ENCODE measurements around the gene GALNT16. TPM values are rescaled to one million over a fixed set of nuclear protein-coding genes. Genes with fewer than 3 reads are reported as not detected.
A peak's percentile ranks its signal among the peaks of the same experiment; 100 is the strongest.

GALNT16 gene
- total and polyA plus RNA-seq, 4 donors = 6.5 to 16.1 (median 8.9) TPM

- Histone ChIP-seq H3K27ac (ENCODE audit: low read depth in 1 of 2, low read length in 2 of 2) (no peak overlapping the region), H3K9me3 (ENCODE audit: control insufficient read depth, low read length) (no peaks in the 10 kb centered on the region), H3K4me1 (ENCODE audit: control insufficient read depth in 1 of 2, insufficient read depth in 2 of 2, low read length in 2 of 2) (no peaks in the 10 kb centered on the region), H3K4me3 (ENCODE audit: low read length in 2 of 2) (no peak overlapping the region), H3K36me3 (ENCODE audit: control insufficient read depth in 1 of 2, insufficient read depth in 2 of 2, low read length in 1 of 2) (no peaks in the 10 kb centered on the region), H3K27me3 (ENCODE audit: control insufficient read depth in 1 of 2, insufficient read depth in 2 of 2, low read length in 1 of 2) (no peaks in the 10 kb centered on the region)
- 35 to 41% methylated on average over 7 of the region's 7 CpGs for WGBS, 2 donors
- DNase-seq = no peak
- ATAC-seq (ENCODE audit: low FRiP score) = no peak
- intact Hi-C loops (cut with DNase I) = no loop called here
Observed at GRCh38 chr14:69360438-69361108, 100.6 kb downstream of the GALNT16 start.

GRCh38 chr14:69363055-69363454, 103.1 kb downstream of the GALNT16 start:
- H3K9me3 ChIP-seq (ENCODE audit: control insufficient read depth, low read length) = no peaks in the 10 kb centered on the region
- H3K27me3 ChIP-seq (ENCODE audit: control insufficient read depth in 1 of 2, insufficient read depth in 2 of 2, low read length in 1 of 2) = no peaks in the 10 kb centered on the region
- ATAC-seq (ENCODE audit: low FRiP score) = peak; percentile 72
- H3K4me3 ChIP-seq (ENCODE audit: low read length in 2 of 2) = no peak overlapping the region
- DNase-seq = no peak
- 10 to 12% methylated on average over 9 of the region's 9 CpGs for WGBS, 2 donors
- no peaks in the 10 kb centered on the region for H3K4me1 ChIP-seq (ENCODE audit: control insufficient read depth in 1 of 2, insufficient read depth in 2 of 2, low read length in 2 of 2)
- intact Hi-C loops (cut with DNase I) = loop anchor here in 1 of 2 donors (1.0 kb wide), 1 partner anchor 121 kb away; no protein-coding TSS in a partner anchor
- H3K36me3 ChIP-seq (ENCODE audit: control insufficient read depth in 1 of 2, insufficient read depth in 2 of 2, low read length in 1 of 2) = no peaks in the 10 kb centered on the region
- no peak overlapping the region for H3K27ac ChIP-seq (ENCODE audit: low read depth in 1 of 2, low read length in 2 of 2)

- DNase-seq = no peak
- Histone ChIP-seq H3K4me1 (ENCODE audit: control insufficient read depth in 1 of 2, insufficient read depth in 2 of 2, low read length in 2 of 2) (no peaks in the 10 kb centered on the region), H3K27ac (ENCODE audit: low read depth in 1 of 2, low read length in 2 of 2) (no peak overlapping the region), H3K9me3 (ENCODE audit: control insufficient read depth, low read length) (no peaks in the 10 kb centered on the region), H3K4me3 (ENCODE audit: low read length in 2 of 2) (no peak overlapping the region), H3K27me3 (ENCODE audit: control insufficient read depth in 1 of 2, insufficient read depth in 2 of 2, low read length in 1 of 2) (no peaks in the 10 kb centered on the region), H3K36me3 (ENCODE audit: control insufficient read depth in 1 of 2, insufficient read depth in 2 of 2, low read length in 1 of 2) (no peaks in the 10 kb centered on the region)
- intact Hi-C loops (cut with DNase I) = loop anchor here in 1 of 2 donors (1.0 kb wide), 1 partner anchor 122 kb away; no protein-coding TSS in a partner anchor
- no peak for ATAC-seq (ENCODE audit: low FRiP score)
- 76 to 87% methylated on average over 4 of the region's 4 CpGs for WGBS, 2 donors
Observed at GRCh38 chr14:69363964-69364363, 104.0 kb downstream of the GALNT16 start.

- Histone ChIP-seq H3K36me3 (ENCODE audit: control insufficient read depth in 1 of 2, insufficient read depth in 2 of 2, low read length in 1 of 2) (no peaks in the 10 kb centered on the region), H3K4me3 (ENCODE audit: low read length in 2 of 2) (no peak overlapping the region), H3K27ac (ENCODE audit: low read depth in 1 of 2, low read length in 2 of 2) (no peak overlapping the region), H3K27me3 (ENCODE audit: control insufficient read depth in 1 of 2, insufficient read depth in 2 of 2, low read length in 1 of 2) (no peaks in the 10 kb centered on the region), H3K4me1 (ENCODE audit: control insufficient read depth in 1 of 2, insufficient read depth in 2 of 2, low read length in 2 of 2) (no peaks in the 10 kb centered on the region), H3K9me3 (ENCODE audit: control insufficient read depth, low read length) (no peaks in the 10 kb centered on the region)
- intact Hi-C loops (cut with DNase I) = no loop called here
- ATAC-seq (ENCODE audit: low FRiP score) (no peak), DNase-seq (no peak)
- 82 to 85% methylated on average over 2 of the region's 2 CpGs for WGBS, 2 donors
Observed at GRCh38 chr14:69364378-69364777, 104.4 kb downstream of the GALNT16 start.

- no peak for DNase-seq
Observed at GRCh38 chr14:69366069-69366468, 106.1 kb downstream of the GALNT16 start.

GRCh38 chr14:69366761-69367160, 106.8 kb downstream of the GALNT16 start:
- no peaks in the 10 kb centered on the region for H3K36me3 ChIP-seq (ENCODE audit: control insufficient read depth in 1 of 2, insufficient read depth in 2 of 2, low read length in 1 of 2)
- H3K27me3 ChIP-seq (ENCODE audit: control insufficient read depth in 1 of 2, insufficient read depth in 2 of 2, low read length in 1 of 2) = no peaks in the 10 kb centered on the region
- no peak overlapping the region for H3K4me3 ChIP-seq (ENCODE audit: low read length in 2 of 2)
- H3K4me1 ChIP-seq (ENCODE audit: control insufficient read depth in 1 of 2, insufficient read depth in 2 of 2, low read length in 2 of 2) = no peaks in the 10 kb centered on the region
- H3K9me3 ChIP-seq (ENCODE audit: control insufficient read depth, low read length) = no peaks in the 10 kb centered on the region
- intact Hi-C loops (cut with DNase I) = no loop called here
- ATAC-seq (ENCODE audit: low FRiP score) (no peak), DNase-seq (no peak)
- H3K27ac ChIP-seq (ENCODE audit: low read depth in 1 of 2, low read length in 2 of 2) = no peak overlapping the region
- WGBS, 2 donors = 96 to 97% methylated on average over 4 of the region's 4 CpGs

More at GRCh38 chr14:69366069-69366468, 106.1 kb downstream of the GALNT16 start:
- Histone ChIP-seq H3K9me3 (ENCODE audit: control insufficient read depth, low read length) (no peaks in the 10 kb centered on the region), H3K4me1 (ENCODE audit: control insufficient read depth in 1 of 2, insufficient read depth in 2 of 2, low read length in 2 of 2) (no peaks in the 10 kb centered on the region), H3K36me3 (ENCODE audit: control insufficient read depth in 1 of 2, insufficient read depth in 2 of 2, low read length in 1 of 2) (no peaks in the 10 kb centered on the region), H3K4me3 (ENCODE audit: low read length in 2 of 2) (no peak overlapping the region), H3K27me3 (ENCODE audit: control insufficient read depth in 1 of 2, insufficient read depth in 2 of 2, low read length in 1 of 2) (no peaks in the 10 kb centered on the region), H3K27ac (ENCODE audit: low read depth in 1 of 2, low read length in 2 of 2) (no peak overlapping the region)
- WGBS, 2 donors = 46 to 62% methylated on average over 3 of the region's 3 CpGs
- intact Hi-C loops (cut with DNase I) = no loop called here
- ATAC-seq (ENCODE audit: low FRiP score) = no peak

- H3K4me3 ChIP-seq (ENCODE audit: low read length in 2 of 2) = no peak overlapping the region
- no peaks in the 10 kb centered on the region for H3K27me3 ChIP-seq (ENCODE audit: control insufficient read depth in 1 of 2, insufficient read depth in 2 of 2, low read length in 1 of 2)
- no peaks in the 10 kb centered on the region for H3K9me3 ChIP-seq (ENCODE audit: control insufficient read depth, low read length)
- no peaks in the 10 kb centered on the region for H3K4me1 ChIP-seq (ENCODE audit: control insufficient read depth in 1 of 2, insufficient read depth in 2 of 2, low read length in 2 of 2)
- WGBS, 2 donors = 72 to 78% methylated on average over 1 of the region's 1 CpG
- no peak for ATAC-seq (ENCODE audit: low FRiP score)
- intact Hi-C loops (cut with DNase I) = no loop called here
- DNase-seq = no peak
- H3K36me3 ChIP-seq (ENCODE audit: control insufficient read depth in 1 of 2, insufficient read depth in 2 of 2, low read length in 1 of 2) = no peaks in the 10 kb centered on the region
- no peak overlapping the region for H3K27ac ChIP-seq (ENCODE audit: low read depth in 1 of 2, low read length in 2 of 2)
Observed at GRCh38 chr14:69368381-69368780, 108.4 kb downstream of the GALNT16 start.

GRCh38 chr14:69370061-69370460, 110.1 kb downstream of the GALNT16 start:
- Histone ChIP-seq H3K27ac (ENCODE audit: low read depth in 1 of 2, low read length in 2 of 2) (no peak overlapping the region), H3K4me1 (ENCODE audit: control insufficient read depth in 1 of 2, insufficient read depth in 2 of 2, low read length in 2 of 2) (no peaks in the 10 kb centered on the region), H3K27me3 (ENCODE audit: control insufficient read depth in 1 of 2, insufficient read depth in 2 of 2, low read length in 1 of 2) (no peaks in the 10 kb centered on the region), H3K36me3 (ENCODE audit: control insufficient read depth in 1 of 2, insufficient read depth in 2 of 2, low read length in 1 of 2) (peaks cover 0 to 4% of the 10 kb centered on the region in 2 donors), H3K4me3 (ENCODE audit: low read length in 2 of 2) (no peak overlapping the region), H3K9me3 (ENCODE audit: control insufficient read depth, low read length) (no peaks in the 10 kb centered on the region)
- 55 to 57% methylated on average over 5 of the region's 5 CpGs for WGBS, 2 donors
- ATAC-seq (ENCODE audit: low FRiP score) (no peak), DNase-seq (no peak)
- intact Hi-C loops (cut with DNase I) = no loop called here

- no peak overlapping the region for H3K27ac ChIP-seq (ENCODE audit: low read depth in 1 of 2, low read length in 2 of 2)
- WGBS, 2 donors = 96 to 100% methylated on average over 3 of the region's 3 CpGs
- H3K27me3 ChIP-seq (ENCODE audit: control insufficient read depth in 1 of 2, insufficient read depth in 2 of 2, low read length in 1 of 2) = no peaks in the 10 kb centered on the region
- no peaks in the 10 kb centered on the region for H3K9me3 ChIP-seq (ENCODE audit: control insufficient read depth, low read length)
- ATAC-seq (ENCODE audit: low FRiP score) (no peak), DNase-seq (no peak)
- H3K4me1 ChIP-seq (ENCODE audit: control insufficient read depth in 1 of 2, insufficient read depth in 2 of 2, low read length in 2 of 2) = no peaks in the 10 kb centered on the region
- H3K36me3 ChIP-seq (ENCODE audit: control insufficient read depth in 1 of 2, insufficient read depth in 2 of 2, low read length in 1 of 2) = peaks cover 2 to 12% of the 10 kb centered on the region in 2 donors
- intact Hi-C loops (cut with DNase I) = no loop called here
- no peak overlapping the region for H3K4me3 ChIP-seq (ENCODE audit: low read length in 2 of 2)
Observed at GRCh38 chr14:69372146-69372545, 112.2 kb downstream of the GALNT16 start.
